Activated CD4-positive, alpha-beta T cell treated with anti-CD3 and anti-CD28 coated beads for 1 hour (primary cell): ENCODE data around the gene ICOSLG.
"Not testable (repeated sequence)": the region's sequence is repeated elsewhere in the genome, so short reads cannot be mapped to it uniquely, and the experiment has no call there.

Source experiments
- DNase-seq: peaks from one replicate; pipeline ENCODE4 v3.0.0-alpha.2; 2020

Gene ICOSLG, protein sequence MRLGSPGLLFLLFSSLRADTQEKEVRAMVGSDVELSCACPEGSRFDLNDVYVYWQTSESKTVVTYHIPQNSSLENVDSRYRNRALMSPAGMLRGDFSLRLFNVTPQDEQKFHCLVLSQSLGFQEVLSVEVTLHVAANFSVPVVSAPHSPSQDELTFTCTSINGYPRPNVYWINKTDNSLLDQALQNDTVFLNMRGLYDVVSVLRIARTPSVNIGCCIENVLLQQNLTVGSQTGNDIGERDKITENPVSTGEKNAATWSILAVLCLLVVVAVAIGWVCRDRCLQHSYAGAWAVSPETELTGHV

DNA sequence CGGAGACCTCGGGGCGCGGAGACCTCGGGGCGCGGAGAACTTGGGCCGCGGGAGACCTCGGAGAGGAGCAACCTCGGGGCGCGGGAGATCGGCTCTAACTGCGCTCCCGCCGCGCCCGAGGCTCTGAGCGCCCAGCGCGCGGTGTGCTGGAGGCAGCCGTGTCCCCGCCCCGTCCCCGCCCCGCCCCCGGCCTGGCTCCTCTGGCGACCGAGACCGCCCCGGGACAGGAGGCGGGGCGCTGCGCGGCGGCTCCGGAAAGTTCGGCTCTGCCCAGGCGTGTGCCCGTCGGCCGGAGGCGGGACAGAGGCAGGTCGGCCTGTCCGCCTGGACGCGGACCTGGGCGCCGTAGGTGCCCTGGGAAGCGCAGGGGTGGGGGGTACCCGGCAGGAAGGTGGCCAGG, at the start of gene ICOSLG:
Gene ICOSLG (minus strand): TSS at position 102 of the 400 bp plus-strand sequence. CDS start 126 bp downstream, outside the sequence.
- not testable (repeated sequence) for DNase-seq

DNA sequence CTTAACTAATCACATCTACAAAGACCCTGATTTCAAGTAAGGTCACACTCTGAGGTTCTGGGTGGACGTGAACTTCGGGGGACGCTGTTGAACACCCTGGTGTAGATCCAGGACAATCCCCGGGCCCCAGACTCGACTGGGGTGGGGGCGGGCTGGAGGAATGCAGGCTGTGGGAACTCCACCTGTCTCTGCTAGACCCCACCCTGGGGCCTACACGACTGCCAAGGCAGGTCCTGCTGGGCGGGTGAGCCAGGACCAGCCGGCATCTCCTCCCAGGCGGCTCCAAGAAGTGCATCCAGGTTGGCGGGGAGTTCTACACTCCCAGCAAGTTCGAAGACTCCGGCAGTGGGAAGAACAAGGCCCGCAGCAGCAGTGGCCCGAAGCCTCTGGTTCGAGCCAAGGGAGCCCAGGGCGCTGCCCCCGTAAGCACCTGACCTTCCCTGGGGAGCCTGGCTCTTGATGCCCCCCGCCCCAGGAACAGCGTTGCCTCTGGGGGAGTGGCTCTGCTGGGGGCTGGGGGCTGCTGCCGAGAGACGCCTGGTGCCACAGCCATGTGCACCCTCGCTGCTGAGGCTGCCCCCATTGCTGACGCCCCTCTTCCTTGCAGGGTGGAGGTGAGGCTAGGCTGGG, 48.8 kb upstream of the ICOSLG start:
- no peak for DNase-seq

DNA sequence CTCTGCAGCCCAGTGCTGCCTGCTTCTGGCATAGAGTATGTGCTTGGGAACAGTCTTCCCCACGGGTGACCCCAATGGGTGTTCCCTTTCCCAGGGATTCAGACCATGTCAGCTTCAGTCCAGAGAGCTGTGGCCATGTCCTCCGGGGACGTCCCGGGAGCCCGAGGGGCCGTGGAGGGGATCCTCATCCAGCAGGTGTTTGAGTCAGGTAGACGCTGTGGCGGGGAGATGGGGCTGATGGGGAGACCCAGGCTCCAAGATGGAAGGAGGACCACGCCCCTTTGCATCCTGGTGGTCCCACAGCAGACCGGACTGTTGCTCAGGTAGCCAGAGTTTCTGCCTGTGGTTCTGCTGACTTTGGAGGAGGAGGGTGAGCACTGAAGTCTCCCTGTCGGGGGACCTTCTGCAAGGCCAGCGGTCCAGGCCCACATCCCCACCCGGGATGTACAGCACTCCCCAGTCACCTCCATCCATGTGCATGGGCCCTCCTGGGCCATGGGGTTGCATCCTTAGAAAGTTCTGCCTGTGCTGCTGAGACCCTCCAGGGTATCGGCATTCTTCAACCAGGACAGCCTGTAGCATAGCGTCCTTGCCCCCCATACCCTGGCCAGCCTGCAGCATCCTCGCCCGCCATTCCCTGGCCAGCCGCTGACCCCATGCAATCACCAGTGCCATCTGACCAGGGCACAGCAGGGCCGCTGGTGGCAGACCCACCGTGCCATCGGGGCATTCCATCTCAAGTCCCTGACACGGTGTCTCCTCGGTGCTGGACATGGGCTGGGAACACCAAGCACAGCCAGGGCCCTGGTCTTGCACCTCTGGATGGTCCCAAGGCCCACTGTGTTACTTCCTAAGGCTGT, 47.7 kb upstream of the ICOSLG start:
- no peak for DNase-seq

DNA sequence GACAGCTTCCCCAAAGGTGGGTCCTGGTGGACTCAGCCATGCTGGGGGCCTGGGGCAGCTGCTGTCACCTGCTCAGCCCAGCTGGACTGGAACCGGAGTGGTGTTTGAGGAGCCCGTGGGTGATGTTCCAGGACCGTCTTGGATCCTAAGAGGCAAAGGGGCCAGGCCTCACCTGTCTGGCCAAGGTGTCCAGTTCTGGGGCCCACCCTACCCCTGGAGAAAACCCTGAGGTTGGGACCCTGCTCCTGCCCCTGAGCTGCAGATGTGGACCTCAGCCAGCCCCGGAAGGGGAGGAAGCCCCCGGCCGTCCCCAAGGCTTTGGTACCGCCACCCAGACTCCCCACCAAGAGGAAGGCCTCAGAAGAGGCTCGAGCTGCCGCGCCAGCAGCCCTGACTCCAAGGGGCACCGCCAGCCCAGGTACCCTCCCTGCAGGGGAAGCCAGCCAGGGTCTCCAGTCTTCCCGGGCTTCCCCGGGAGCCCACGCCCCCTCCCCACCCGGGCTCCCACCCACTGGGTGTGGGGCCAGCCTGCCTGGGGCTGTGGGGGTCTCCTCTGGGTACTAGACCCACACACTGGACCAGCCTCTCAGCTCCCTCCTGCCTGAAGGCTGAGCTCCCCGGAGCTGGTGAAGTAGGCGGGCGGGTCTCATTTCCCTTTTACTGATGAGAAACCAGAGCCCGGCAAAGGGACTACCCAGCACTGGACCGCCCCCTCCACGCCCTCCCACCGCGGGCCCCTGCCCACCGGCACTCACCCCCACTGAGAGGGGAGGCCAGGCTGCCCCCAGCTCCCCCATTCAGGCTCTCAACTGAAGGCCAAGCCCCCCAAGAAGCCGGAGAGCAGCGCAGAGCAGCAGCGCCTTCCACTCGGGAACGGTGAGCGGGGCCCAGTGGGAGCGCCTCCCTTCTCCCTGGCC, 46.2 kb upstream of the ICOSLG start:
- DNase-seq: no peak

DNA sequence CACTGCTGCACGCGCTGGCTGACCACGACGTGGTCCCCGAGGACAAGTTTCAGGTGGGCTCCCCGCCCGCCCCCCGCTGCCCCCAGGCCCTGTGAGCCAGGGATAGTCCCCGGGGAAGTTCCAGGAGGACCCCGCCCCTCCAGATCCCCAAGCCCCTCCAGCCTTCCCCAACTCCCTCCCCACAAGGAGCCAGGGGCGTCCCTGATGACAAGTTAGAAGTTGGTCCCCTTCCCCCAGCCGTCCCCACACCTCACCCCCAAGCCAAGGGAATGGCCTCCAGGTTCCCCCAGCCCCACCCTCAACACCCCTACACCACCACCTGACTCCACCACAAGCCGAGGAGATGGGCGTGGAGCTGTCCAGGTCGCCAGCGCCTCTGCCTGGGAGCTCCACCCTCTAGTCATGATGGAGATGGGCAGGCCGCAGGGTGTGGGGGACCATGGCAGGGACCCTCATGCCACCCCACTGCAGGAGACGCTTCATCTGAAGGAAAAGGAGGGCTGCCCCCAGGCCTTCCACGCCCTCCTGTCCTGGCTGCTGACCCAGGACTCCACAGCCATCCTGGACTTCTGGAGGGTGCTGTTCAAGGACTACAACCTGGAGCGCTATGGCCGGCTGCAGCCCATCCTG, 45.5 kb upstream of the ICOSLG start:
- DNase-seq: no peak

DNA sequence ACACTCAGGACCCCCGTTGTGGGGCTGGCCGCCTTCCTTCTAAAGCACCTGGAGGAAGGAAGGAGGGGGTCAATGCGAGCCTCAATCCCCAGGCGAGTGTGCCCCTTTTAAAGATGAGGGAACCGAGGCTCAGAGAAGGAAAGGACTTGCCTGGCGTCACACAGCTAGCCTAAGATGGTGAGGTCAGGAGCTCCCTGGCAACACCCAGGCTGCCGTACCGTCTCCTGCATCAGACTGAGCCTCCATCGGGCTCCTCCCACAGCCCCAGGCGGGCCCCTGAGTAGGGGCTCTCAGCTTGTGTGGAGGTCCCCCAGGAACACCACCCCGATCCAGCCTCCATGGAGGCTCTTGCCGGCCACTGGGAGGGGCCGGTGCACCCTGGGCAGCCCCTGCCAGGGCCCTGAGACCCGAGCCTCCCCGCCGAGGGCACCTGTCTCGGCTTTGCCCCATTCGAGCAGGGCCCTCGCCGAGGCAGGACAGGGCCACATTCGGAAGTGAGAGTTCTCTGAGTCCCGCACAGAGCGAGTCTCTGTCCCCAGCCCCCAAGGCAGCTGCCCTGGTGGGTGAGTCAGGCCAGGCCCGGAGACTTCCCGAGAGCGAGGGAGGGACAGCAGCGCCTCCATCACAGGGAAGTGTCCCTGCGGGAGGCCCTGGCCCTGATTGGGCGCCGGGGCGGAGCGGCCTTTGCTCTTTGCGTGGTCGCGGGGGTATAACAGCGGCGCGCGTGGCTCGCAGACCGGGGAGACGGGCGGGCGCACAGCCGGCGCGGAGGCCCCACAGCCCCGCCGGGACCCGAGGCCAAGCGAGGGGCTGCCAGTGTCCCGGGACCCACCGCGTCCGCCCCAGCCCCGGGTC, 44.6 kb upstream of the ICOSLG start, which contains the start of gene AIRE:
Gene AIRE (plus strand): TSS at position 739 of the 855 bp plus-strand sequence. CDS start 131 bp downstream, outside the sequence.
- DNase-seq: no peak

- no peak for DNase-seq
These were observed 43.2 kb upstream of the ICOSLG start for GRCh38 chr21:44283948-44284347.

GRCh38 chr21:44283211-44283785, 42.6 kb upstream of the ICOSLG start:
- not testable (repeated sequence) for DNase-seq

DNA sequence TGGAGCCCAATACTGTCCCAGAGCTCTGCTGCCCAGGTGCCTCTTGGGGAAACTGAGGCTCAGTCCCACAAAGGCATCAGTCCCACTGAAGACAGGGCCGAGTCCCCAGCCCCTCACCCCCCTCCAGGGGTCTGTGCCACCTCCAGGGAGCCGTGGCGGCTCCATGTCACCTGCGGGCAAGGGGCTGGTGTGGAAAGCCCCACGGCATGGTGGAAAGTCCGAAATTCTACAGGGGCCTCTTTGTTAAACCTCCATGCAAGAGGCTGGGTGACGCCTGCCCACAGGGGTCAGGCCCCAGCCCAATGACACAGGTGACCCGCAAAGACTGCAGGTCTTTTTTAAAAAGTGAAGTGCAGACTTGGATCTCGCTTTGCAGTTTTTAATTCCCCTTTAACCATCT, 41.6 kb upstream of the ICOSLG start:
- no peak for DNase-seq

- DNase-seq: no peak
These were observed 41.1 kb upstream of the ICOSLG start for GRCh38 chr21:44281801-44282200.

GRCh38 chr21:44279354-44280260, 38.9 kb upstream of the ICOSLG start:
- no peak for DNase-seq

DNA sequence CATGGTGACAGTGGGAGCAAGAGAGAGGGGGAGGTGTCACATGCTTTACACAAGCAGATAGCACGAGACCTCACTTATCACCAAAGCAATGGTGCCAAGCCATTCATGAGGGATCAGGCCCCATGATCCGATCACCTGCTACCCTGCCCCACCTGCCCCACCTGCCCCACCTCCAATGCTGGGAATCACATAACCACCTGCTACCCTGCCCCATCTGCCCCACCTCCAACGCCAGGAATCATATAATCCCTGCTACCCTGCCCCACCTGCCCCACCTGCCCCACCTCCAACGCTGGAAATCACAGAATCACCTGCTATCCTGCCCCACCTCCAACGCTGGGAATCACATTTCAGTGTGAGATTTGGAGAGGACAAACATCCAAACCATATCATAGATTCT, 34.3 kb upstream of the ICOSLG start:
- no peak for DNase-seq

DNA sequence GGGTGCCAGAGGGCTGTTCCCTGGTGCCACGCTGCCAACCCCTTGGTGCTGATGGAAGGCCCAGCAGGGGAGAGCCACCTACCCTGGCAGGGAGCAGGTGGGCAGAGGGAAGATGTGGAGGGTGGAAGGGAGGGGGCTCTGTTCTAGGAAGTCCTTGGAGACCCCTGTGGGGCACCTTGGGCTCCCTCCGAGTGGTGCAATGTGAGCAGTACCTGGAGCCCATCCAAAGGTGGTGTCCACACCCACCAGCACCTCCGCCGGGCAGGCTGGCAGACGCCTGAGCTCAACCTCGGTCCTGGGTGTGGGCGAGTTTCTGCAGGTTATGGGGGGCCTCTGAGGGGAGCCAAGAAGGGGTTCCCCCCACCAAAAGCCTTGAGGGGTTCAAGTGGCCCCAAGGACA, 32.3 kb upstream of the ICOSLG start:
- DNase-seq: no peak

DNA sequence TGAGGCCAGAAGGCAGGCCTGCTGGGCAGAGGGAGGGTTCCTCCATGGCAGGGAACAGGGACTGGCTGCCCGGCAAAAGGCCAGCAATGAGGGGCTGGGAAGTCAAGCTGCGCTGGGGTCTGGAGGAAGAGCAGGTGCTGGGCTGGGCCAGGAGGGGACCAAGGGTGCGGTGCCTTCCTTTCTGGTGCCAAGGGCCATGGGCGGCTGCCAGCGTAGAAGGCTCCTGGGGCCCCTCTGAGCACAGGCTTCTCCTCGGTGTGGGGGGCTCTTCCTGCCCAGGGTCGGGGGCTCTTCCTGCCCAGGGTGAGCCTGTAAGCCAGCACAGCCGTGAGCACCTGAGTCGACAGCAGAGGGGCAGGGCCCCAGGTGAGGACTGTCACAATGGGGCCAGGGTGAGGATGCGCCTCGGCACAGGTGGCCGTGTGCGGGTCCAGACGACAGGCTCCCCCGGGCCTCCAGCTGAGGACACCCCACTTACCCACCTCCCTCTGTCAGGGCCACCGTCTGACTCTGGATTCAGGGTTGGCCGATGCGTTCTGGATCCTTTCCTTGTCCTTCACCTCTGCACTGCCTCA, 31.6 kb upstream of the ICOSLG start:
- no peak for DNase-seq

DNA sequence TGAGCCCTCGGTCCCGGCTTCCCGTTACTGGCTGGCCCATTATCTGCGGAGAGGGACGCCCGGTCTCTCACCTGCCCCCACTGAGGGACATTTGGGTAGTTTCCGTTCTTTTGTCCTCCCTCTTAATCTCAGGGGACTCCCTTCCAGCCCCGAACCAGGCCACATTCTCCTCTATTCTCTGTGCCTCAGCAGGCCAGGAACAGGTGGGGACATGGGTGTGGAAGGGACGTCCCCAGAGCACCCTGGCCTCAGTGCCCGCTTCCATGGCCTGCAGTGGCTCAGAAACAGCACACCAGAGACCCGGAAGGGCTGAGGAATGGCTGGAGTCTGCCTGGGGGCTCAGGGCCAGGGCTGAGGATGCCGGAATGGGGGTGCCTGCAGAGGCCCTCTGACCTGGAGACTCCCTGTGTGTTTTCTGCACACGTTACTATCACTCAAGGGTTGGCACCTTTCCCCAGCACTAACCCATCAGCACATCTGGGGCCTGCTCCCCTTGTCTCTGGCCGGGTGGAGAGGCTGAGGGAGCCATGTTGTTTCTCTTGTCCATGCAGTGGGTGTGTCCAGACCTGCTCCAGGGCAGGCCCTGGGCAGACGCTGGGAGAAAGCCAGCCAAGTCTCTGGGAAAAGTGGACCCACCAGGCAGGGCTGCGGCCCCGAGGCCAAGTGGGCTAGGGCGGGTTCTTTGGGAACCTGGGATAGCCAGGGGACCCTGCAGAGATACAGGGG, 31.0 kb upstream of the ICOSLG start:
- no peak for DNase-seq

DNA sequence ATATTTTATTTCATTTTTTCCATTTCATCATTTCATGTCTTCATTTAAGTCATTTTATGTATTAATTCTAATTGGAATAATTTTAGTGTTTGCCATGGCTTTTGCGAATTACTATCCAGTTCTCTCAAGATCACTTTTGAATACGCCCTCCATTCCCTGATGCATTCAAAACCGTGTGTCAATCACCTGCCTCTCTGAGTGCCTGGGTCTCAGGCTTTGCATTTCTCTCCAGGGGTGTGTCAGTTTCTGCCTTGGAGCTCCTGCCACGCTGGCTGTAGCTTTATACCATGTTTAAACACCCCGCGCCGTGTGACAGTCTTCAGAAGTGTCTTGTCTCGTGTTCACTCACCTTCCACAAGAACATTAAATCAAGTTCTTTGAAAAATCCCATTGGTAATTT, 28.3 kb upstream of the ICOSLG start:
- DNase-seq: no peak

DNA sequence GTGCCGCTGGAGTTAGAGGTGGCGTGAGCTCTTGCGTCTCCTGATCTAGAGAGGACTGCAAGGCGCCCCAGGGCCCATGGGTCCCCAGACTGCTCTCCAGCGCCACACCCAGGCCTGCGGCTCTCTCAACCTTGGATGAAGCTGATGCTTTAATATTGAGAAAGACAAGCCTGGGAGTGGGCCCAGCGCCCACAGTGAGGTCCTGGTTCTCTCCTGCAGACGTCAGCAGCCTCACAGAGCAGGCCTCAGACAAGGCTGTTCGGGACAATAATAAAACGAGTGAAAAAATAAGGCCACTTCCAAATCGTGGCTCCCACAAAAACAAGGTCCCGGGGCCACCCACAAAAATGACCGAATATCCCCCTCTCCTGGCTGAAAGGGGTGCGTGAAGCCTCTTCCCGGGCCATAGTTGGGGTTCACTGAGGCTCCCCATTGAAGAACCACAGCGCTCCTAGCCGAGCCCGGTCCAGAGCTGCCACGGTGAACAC, 27.0 kb upstream of the ICOSLG start:
- DNase-seq: no peak

DNA sequence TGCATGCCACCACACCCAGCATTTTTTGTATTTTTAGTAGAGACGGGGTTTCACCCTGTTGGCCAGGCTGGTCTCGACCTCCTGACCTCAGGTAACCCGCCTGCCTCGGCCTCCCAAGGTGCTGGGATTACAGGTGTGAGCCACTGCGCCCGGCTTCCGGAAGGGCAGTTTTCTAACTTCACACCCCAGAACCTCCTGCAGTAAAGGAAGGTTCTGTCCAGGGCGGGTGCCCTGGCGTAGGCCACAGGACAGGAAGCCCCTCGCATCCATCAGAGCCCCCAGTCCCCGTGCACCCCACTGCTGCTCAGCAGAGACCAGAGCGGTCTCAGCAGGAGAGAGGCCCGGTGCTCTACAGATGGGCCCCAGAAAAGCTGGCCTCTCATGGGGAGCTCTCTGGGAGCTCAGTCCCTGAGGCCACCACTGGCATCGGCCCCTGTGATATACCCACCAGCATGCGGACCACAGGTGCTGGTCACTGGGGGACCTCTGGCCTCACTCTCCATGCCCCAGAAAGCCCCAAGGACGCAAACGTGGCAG, 25.1 kb upstream of the ICOSLG start:
- DNase-seq: no peak
